IPS-18a (cell line): Measurements from ENCODE around the gene OXSM.
A peak's percentile ranks its signal among the peaks of the same experiment; 100 is the strongest.

Source experiments
- H3K27ac ChIP-seq: one replicate; pipeline ENCODE4 v1.5.1; 2013; ENCODE audit warnings: low read length
- H3K27me3 ChIP-seq: one replicate; pipeline ENCODE4 v1.6.1; 2013; ENCODE audit warnings: mild to moderate bottlenecking, low read length; ENCODE audit not compliant: control insufficient read depth, insufficient read depth
- H3K36me3 ChIP-seq: one replicate; pipeline ENCODE4 v1.6.1; 2013; ENCODE audit warnings: low read depth, low read length; ENCODE audit not compliant: control insufficient read depth
- H3K4me1 ChIP-seq: one replicate; pipeline ENCODE4 v1.6.1; 2013; ENCODE audit warnings: low read depth, low read length; ENCODE audit not compliant: control insufficient read depth
- H3K4me3 ChIP-seq: one replicate; pipeline ENCODE4 v1.5.1; 2013; ENCODE audit warnings: low read length
- H3K9ac ChIP-seq: one replicate; pipeline ENCODE4 v1.6.1; 2013; ENCODE audit warnings: mild to moderate bottlenecking, low read length, moderate library complexity
- H3K9me3 ChIP-seq: one replicate; pipeline ENCODE4 v1.6.1; 2013; ENCODE audit warnings: low read depth, low read length; ENCODE audit not compliant: control insufficient read depth

Gene OXSM

GRCh38 chr3:25789596-25790556, at the start of gene OXSM:
TSS of gene OXSM (plus strand) at chr3:25790090. CDS start at chr3:25791021, 931 bp downstream.
- no peaks in the 10 kb centered on the region for H3K36me3 ChIP-seq
- H3K4me1 ChIP-seq, result peaks cover 13% of the 10 kb centered on the region
- peak within 1 kb of the TSS; percentile 3 for H3K27ac ChIP-seq
- peak within 1 kb of the TSS; percentile 69 for H3K4me3 ChIP-seq
- no peaks in the 10 kb centered on the region for H3K27me3 ChIP-seq
- H3K9ac ChIP-seq, result peak within 1 kb of the TSS; percentile 62
- no peaks in the 10 kb centered on the region for H3K9me3 ChIP-seq

- Histone ChIP-seq H3K9me3 (no peaks in the 10 kb centered on the region), H3K36me3 (peaks cover 3% of the 10 kb centered on the region), H3K4me3 (no peak overlapping the region), H3K9ac (no peak overlapping the region), H3K27ac (no peak overlapping the region), H3K27me3 (no peaks in the 10 kb centered on the region), H3K4me1 (peaks cover 13% of the 10 kb centered on the region)
These were observed 45.4 kb upstream of the OXSM start for GRCh38 chr3:25744470-25744869.

GRCh38 chr3:25747033-25747432, 42.9 kb upstream of the OXSM start:
- Histone ChIP-seq H3K4me3 (no peak overlapping the region), H3K36me3 (peaks cover 18% of the 10 kb centered on the region), H3K27me3 (no peaks in the 10 kb centered on the region), H3K9me3 (no peaks in the 10 kb centered on the region), H3K4me1 (peaks cover 13% of the 10 kb centered on the region), H3K9ac (no peak overlapping the region), H3K27ac (no peak overlapping the region)

- H3K36me3 ChIP-seq, result peaks cover 18% of the 10 kb centered on the region
- no peaks in the 10 kb centered on the region for H3K9me3 ChIP-seq
- no peak overlapping the region for H3K27ac ChIP-seq
- no peak overlapping the region for H3K9ac ChIP-seq
- peaks cover 13% of the 10 kb centered on the region for H3K4me1 ChIP-seq
- H3K27me3 ChIP-seq, result no peaks in the 10 kb centered on the region
- no peak overlapping the region for H3K4me3 ChIP-seq
These were observed 41.7 kb upstream of the OXSM start for GRCh38 chr3:25748189-25748588.

- no peaks in the 10 kb centered on the region for H3K9me3 ChIP-seq
- no peak overlapping the region for H3K27ac ChIP-seq
- no peak overlapping the region for H3K9ac ChIP-seq
- no peaks in the 10 kb centered on the region for H3K27me3 ChIP-seq
- H3K4me1 ChIP-seq, result peaks cover 13% of the 10 kb centered on the region
- no peak overlapping the region for H3K4me3 ChIP-seq
- H3K36me3 ChIP-seq, result peaks cover 18% of the 10 kb centered on the region
These were observed 40.8 kb upstream of the OXSM start for GRCh38 chr3:25749031-25749581.

GRCh38 chr3:25751048-25751447, 38.8 kb upstream of the OXSM start:
- peaks cover 18% of the 10 kb centered on the region for H3K36me3 ChIP-seq
- no peak overlapping the region for H3K9ac ChIP-seq
- peaks cover 13% of the 10 kb centered on the region for H3K4me1 ChIP-seq
- H3K9me3 ChIP-seq, result no peaks in the 10 kb centered on the region
- no peak overlapping the region for H3K4me3 ChIP-seq
- H3K27ac ChIP-seq, result no peak overlapping the region
- no peaks in the 10 kb centered on the region for H3K27me3 ChIP-seq

GRCh38 chr3:25751725-25752124, 38.2 kb upstream of the OXSM start:
- no peak overlapping the region for H3K4me3 ChIP-seq
- H3K4me1 ChIP-seq, result peaks cover 13% of the 10 kb centered on the region
- H3K9ac ChIP-seq, result no peak overlapping the region
- H3K27me3 ChIP-seq, result no peaks in the 10 kb centered on the region
- no peaks in the 10 kb centered on the region for H3K9me3 ChIP-seq
- no peak overlapping the region for H3K27ac ChIP-seq
- H3K36me3 ChIP-seq, result peaks cover 18% of the 10 kb centered on the region

GRCh38 chr3:25768851-25769250, 21.0 kb upstream of the OXSM start:
- Histone ChIP-seq H3K27me3 (no peaks in the 10 kb centered on the region), H3K4me3 (no peak overlapping the region), H3K9ac (no peak overlapping the region), H3K27ac (no peak overlapping the region), H3K36me3 (peaks cover 3% of the 10 kb centered on the region), H3K9me3 (no peaks in the 10 kb centered on the region), H3K4me1 (no peaks in the 10 kb centered on the region)

GRCh38 chr3:25775936-25776335, 14.0 kb upstream of the OXSM start:
- Histone ChIP-seq H3K9ac (no peak overlapping the region), H3K4me3 (no peak overlapping the region), H3K9me3 (no peaks in the 10 kb centered on the region), H3K27me3 (no peaks in the 10 kb centered on the region), H3K4me1 (no peaks in the 10 kb centered on the region), H3K27ac (no peak overlapping the region), H3K36me3 (peaks cover 24% of the 10 kb centered on the region)

GRCh38 chr3:25780618-25781017, 9.3 kb upstream of the OXSM start:
- H3K4me1 ChIP-seq, result peaks cover 8% of the 10 kb centered on the region
- H3K27ac ChIP-seq, result no peak overlapping the region
- H3K27me3 ChIP-seq, result peaks cover 10% of the 10 kb centered on the region
- H3K9me3 ChIP-seq, result no peaks in the 10 kb centered on the region
- no peak overlapping the region for H3K4me3 ChIP-seq
- H3K9ac ChIP-seq, result no peak overlapping the region
- H3K36me3 ChIP-seq, result peaks cover 20% of the 10 kb centered on the region

- Histone ChIP-seq H3K27me3 (peaks cover 10% of the 10 kb centered on the region), H3K9me3 (no peaks in the 10 kb centered on the region), H3K4me3 (no peak overlapping the region), H3K36me3 (peaks cover 16% of the 10 kb centered on the region), H3K27ac (no peak overlapping the region), H3K4me1 (peaks cover 8% of the 10 kb centered on the region), H3K9ac (no peak overlapping the region)
These were observed 8.6 kb upstream of the OXSM start for GRCh38 chr3:25781145-25781757.
